CD4-positive, alpha-beta T cell treated with Interleukin-2 at 100 ng/mL for 4 hours (primary cell): ENCODE results near the gene TDRD10.
"Not testable (repeated sequence)": the region's sequence is repeated elsewhere in the genome, so short reads cannot be mapped to it uniquely, and the experiment has no call there.

ENCODE experiments used
- DNase-seq: peaks from one replicate; pipeline ENCODE4 v3.0.0-alpha.2; 2020; ENCODE audit warnings: low spot score

The TDRD10 gene

GRCh38 chr1:154514066-154514553, 12.1 kb downstream of the TDRD10 start:
- DNase-seq = no peak

DNA sequence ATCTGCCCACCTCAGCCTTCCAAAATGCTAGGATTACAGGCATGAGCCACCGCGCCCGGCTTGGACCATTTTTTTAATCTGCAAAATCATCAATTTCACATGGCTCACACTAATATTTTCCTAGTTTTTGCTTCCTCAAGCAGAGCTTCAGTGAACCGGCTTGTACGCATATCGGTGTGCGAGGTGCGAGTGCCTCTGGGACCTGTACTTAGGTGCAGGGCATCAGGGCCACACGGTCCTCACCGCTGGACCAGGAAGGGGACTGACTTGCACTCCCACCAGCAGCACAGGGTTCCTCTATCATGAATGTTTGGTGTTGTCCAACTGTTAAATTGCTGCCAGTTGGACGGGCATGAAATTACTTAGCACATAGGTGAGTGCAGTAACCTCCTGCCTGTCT, 15.6 kb downstream of the TDRD10 start:
- DNase-seq = no peak

GRCh38 chr1:154519591-154519991, 17.6 kb downstream of the TDRD10 start:
- DNase-seq = no peak

DNA sequence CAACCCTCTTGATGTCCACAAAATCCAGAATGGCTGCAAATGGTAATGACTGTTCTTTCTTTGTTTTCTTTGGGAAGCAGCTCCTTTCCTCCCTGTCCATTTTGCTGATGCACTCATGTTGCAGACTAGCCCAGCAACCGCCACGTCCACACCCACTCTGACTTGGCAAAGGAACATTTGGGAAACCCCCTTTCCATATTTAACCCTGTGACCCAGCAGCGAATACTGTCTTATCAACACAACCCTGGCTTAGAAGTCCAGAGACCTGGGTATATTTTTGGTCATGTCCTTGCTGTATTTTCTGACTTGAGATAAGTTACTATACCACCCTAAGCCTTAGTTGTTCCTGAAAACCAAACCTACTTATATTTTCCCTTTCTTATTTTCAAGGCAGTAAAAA, 18.3 kb downstream of the TDRD10 start:
- DNase-seq = no peak

DNA sequence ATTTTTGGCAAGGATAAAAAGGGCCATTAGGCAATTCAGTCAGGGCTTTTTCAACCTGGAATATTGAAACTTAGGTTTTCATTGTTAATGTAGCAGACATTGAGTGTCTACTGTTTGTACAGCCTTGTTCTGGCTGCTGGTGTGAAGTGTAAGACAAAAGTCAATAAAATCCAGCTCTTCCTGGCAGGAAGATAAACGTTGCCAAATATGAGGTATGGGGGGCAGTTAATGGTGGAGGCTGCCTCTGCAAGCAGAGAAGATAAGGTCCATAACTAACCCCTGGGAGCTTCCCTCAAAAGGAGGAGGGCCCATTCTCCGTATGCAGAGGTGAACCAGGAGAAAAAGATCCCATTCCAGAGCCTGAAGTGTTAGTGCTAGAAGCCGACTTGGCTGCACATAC, 19.7 kb downstream of the TDRD10 start:
- DNase-seq = no peak

GRCh38 chr1:154524881-154525280, 22.9 kb downstream of the TDRD10 start:
- no peak for DNase-seq

GRCh38 chr1:154527192-154527591, 25.2 kb downstream of the TDRD10 start:
- DNase-seq = no peak

- no peak for DNase-seq
Measured at GRCh38 chr1:154529308-154529707, 27.3 kb downstream of the TDRD10 start.

- DNase-seq = not testable (repeated sequence)
Measured at GRCh38 chr1:154531950-154532349, 29.9 kb downstream of the TDRD10 start.

DNA sequence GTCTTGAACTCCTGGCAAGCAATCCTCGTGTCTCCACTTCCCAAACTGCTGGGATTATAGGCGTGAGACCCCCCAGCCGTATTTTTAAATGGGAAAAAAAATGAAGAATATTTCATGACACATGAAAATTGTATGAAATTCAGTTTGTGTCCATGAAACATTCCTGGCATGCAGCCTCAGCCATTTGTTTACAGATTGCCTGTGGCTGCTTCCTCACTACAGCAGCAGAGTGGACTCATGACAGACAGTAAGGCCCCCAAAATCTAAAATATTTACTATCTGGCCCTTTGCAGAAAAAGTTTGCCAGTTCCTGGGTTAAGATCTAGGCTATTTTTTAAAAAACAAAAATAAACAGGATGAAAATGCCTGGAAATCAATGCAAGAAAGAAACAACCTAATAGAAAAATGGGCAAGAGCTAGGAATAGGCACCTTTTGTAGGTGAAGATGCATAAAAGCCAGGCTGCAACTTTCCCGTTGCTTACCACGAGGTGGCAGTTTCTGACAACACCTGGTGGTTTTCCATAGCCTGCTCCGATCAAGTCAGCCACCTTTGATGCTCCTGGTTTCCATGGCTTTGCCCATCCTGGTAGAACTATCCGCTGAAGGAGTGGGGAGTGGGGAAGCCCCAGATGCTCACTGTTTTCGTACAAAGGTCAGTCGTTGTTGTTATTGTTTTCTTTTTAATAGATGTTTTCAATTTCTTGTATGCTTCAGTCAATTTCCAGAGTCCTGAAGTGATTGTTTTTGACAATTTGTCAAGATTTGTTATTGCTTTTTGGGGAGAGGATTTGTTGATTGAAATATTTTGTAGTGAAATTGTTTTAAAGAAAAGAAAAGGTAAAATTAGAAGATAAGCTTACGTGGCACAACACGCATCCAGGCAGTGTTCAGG, 32.2 kb downstream of the TDRD10 start:
- DNase-seq = no peak

- no peak for DNase-seq
Measured at GRCh38 chr1:154536570-154536969, 34.6 kb downstream of the TDRD10 start.

GRCh38 chr1:154539486-154540483, 37.8 kb downstream of the TDRD10 start:
- DNase-seq = no peak

DNA sequence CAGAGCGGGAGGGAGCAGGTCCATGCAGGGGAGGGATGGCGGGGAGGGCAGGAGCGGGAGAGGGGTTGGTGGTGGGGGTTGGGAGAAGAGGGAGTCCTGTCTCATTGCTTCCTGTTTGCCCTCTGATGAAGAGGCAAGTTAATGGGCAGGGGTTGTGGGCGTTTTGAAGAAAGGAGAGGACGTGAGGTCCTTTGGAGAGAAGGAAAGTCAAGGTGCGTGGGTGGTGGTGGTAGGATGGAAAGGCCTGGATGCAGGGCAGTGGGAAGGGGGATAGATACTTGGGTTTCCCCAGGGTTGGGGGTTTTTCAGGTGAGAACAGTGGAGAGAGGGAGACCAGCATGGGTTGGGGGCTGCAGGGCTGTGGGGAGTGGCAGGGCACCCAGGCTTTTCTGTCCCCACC, 39.2 kb downstream of the TDRD10 start:
- DNase-seq = no peak

DNA sequence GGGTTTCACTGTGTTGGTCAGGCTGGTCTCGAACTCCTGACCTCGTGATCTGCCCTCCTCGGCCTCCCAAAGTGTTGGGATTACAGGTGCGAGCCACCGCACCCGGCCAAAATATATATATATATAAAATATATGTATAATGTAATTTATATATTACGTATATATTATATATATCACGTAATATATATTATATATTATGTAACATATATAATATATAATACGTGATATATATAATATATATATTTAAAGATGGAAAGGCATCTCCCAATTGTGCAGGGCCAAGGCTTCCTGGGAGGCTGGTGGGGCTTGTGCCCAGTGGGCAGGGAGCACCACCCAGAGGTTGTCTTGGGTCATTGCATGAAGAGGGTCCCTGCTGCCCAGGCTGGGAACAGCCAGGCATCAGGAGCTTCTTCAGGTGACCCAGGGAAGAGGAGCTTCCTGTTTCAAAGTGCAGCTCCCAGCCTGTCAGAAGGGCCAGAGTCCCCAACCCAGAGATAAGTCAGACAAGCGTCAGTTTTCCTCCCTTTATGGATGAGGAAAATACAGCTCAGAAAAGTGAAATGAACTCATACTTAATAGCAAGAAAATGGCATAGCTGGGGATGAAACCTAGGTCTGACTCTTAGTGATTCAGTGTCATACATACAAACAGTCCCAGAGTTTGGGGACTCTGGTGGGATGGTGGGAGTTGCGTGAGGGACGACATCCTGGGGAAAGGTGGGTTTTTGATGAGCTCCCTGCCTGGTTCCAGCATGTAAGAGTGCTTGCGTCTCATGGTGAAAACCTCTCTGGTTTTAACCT, 44.4 kb downstream of the TDRD10 start:
- DNase-seq = peak; percentile 43

GRCh38 chr1:154547105-154547732, 45.2 kb downstream of the TDRD10 start:
- no peak for DNase-seq

GRCh38 chr1:154548028-154548427, 46.0 kb downstream of the TDRD10 start:
- DNase-seq = no peak

GRCh38 chr1:154549202-154549770, 47.3 kb downstream of the TDRD10 start:
- no peak for DNase-seq

- no peak for DNase-seq
Measured at GRCh38 chr1:154550070-154550469, 48.1 kb downstream of the TDRD10 start.

DNA sequence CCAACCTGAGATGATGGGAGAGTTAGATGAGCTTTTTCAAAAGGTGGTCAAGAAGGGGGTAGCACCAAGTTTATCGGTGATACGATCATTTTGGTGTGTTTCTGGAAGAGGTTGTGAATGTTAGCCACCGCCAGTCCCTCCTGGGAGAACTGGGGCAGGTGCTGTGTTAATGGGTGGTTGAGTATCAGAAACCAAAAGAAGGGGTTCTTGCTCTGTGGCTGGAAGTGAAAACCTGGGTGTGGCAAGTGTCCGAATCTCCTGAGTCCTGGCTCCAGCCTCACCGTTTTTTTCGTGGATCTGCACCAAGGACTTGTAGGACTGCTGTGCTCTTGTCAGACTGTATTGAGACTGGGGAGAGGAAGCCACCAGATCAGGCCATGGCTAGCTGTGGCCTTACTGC, 48.6 kb downstream of the TDRD10 start:
- DNase-seq = no peak

GRCh38 chr1:154551474-154551873, 49.5 kb downstream of the TDRD10 start:
- no peak for DNase-seq

- no peak for DNase-seq
Measured at GRCh38 chr1:154552036-154552435, 50.0 kb downstream of the TDRD10 start.
